Fibroblast of skin of left biceps (primary cell): ENCODE results near the gene EPHA6.
"Not testable (repeated sequence)": the region's sequence is repeated elsewhere in the genome, so short reads cannot be mapped to it uniquely, and the experiment has no call there.

Source experiments
- DNase-seq, 2 experiments: peaks; one replicate each; pipeline ENCODE4 v3.0.0-alpha.2; 2013; ENCODE audit warnings: low read depth in 2 of 2

Gene EPHA6

GRCh38 chr3:97613139-97613538 is 798.7 kb downstream of the EPHA6 start:
- no peak for DNase-seq

GRCh38 chr3:97620514-97620913 is 806.1 kb downstream of the EPHA6 start:
- DNase-seq, result not testable (repeated sequence)

- no peak for DNase-seq
Measured at GRCh38 chr3:97636465-97636864, 822.1 kb downstream of the EPHA6 start.

- no peak for DNase-seq
Measured at GRCh38 chr3:97646932-97647331, 832.5 kb downstream of the EPHA6 start.

- no peak for DNase-seq
Measured at GRCh38 chr3:97647441-97647982, 833.1 kb downstream of the EPHA6 start.

- DNase-seq, result no peak
Measured at GRCh38 chr3:97655971-97656370, 841.6 kb downstream of the EPHA6 start.

GRCh38 chr3:97656638-97657037 is 842.2 kb downstream of the EPHA6 start:
- DNase-seq, result no peak

- DNase-seq, result no peak
Measured at GRCh38 chr3:97658668-97659285, 844.4 kb downstream of the EPHA6 start.

- DNase-seq, result no peak
Measured at GRCh38 chr3:97662264-97662663, 847.9 kb downstream of the EPHA6 start.

GRCh38 chr3:97662762-97663161 is 848.4 kb downstream of the EPHA6 start:
- DNase-seq, result no peak

GRCh38 chr3:97665896-97666295 is 851.5 kb downstream of the EPHA6 start:
- no peak for DNase-seq

- DNase-seq, result no peak
Measured at GRCh38 chr3:97670952-97671351, 856.6 kb downstream of the EPHA6 start.

- DNase-seq, result no peak
Measured at GRCh38 chr3:97673357-97673997, 859.1 kb downstream of the EPHA6 start.

- DNase-seq, result no peak
Measured at GRCh38 chr3:97674461-97674860, 860.1 kb downstream of the EPHA6 start.

GRCh38 chr3:97680210-97680609 is 865.8 kb downstream of the EPHA6 start:
- no peak for DNase-seq

- no peak for DNase-seq
Measured at GRCh38 chr3:97680696-97681095, 866.3 kb downstream of the EPHA6 start.

- no peak for DNase-seq
Measured at GRCh38 chr3:97684490-97684889, 870.1 kb downstream of the EPHA6 start.

GRCh38 chr3:97686258-97686657 is 871.9 kb downstream of the EPHA6 start:
- no peak for DNase-seq

GRCh38 chr3:97687734-97688133 is 873.3 kb downstream of the EPHA6 start:
- no peak for DNase-seq

- DNase-seq, result no peak
Measured at GRCh38 chr3:97689111-97689510, 874.7 kb downstream of the EPHA6 start.

- no peak for DNase-seq
Measured at GRCh38 chr3:97689962-97690361, 875.6 kb downstream of the EPHA6 start.

GRCh38 chr3:97691354-97691753 is 877.0 kb downstream of the EPHA6 start:
- DNase-seq, result no peak

GRCh38 chr3:97692389-97692788 is 878.0 kb downstream of the EPHA6 start:
- no peak for DNase-seq

GRCh38 chr3:97692831-97693230 is 878.4 kb downstream of the EPHA6 start:
- no peak for DNase-seq
